Measurements from ENCODE around the gene FUNDC2. TPM values are rescaled to one million over a fixed set of nuclear protein-coding genes. Genes with fewer than 3 reads are reported as not detected.

Gene FUNDC2
- total RNA-seq, 3 donors from 2014 or later (not counting 1 experiment from before 2014, with no cell fraction given) = 49.7 to 52.9 (median 52.1) TPM

DNA sequence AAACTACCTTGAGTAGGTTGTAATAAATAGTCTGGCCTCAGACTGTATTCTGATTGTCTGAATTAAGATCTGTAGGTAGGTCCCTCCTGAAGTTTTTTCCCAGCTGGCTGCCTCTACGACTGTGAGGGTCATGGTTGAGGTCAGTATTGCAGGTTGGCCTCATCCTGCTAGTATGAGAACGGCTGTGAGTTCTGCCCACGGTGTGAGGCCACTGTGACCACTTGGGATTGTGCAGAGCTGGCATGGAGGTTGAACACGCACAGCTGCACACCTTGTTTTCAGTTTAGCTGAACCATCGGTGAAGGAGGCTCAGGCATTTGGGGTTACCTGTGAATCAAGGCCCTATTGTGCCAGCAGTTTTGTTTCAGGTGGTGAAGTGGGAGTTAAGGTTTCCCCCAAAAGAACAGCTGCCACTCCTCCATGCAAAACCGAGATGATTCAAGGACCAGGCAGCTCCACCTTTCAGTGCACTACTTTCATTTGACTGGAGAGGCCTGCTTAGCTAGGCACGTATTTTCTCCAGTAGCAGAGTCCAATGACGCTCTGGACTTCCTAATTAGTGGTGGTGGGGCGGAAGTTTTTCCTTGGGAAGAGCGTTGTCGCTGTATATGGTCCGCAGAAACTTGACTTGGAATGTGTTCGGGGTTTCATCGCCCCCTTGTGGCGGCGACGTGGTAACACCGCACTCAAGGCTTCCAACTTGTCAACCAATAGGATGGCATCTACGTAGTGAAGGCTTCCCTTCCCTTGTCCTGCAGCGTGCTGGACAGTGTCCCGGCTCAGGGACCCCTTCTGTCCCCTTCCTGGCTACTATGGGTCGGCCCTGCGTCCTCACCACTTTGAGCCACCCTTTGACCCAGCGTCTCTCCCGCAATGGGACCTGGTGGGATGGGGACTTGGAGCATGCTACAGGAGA lies 30.5 kb downstream of the FUNDC2 start:
- ATAC-seq = peak; percentile 81 to 95 (median 90)
- Mint-ChIP-seq H3K4me1 (peaks cover 7 to 20% of the 10 kb centered on the region in 2 donors), H3K4me3 (peak overlapping the region; percentile 64), H3K36me3 (no peaks in the 10 kb centered on the region), H3K27ac (peak overlapping the region in 1 of 2 donors; percentile 58), H3K27me3 (ENCODE audit: low read depth in 2 of 2) (no peaks in the 10 kb centered on the region), H3K9me3 (no peaks in the 10 kb centered on the region)
- Histone ChIP-seq H3K4me3 (ENCODE audit: low read length) (peak overlapping the region; percentile 18), H3K4me1 (ENCODE audit: control insufficient read depth, insufficient read depth, low read length) (peaks cover 15% of the 10 kb centered on the region), H3K27ac (ENCODE audit: low read length) (peak overlapping the region; percentile 26), H3K9me3 (ENCODE audit: control insufficient read depth, insufficient read depth, low read length) (no peaks in the 10 kb centered on the region), H3K27me3 (ENCODE audit: control insufficient read depth, insufficient read depth, low read length) (no peaks in the 10 kb centered on the region), H3K36me3 (ENCODE audit: control insufficient read depth, insufficient read depth, low read length) (peaks cover 6% of the 10 kb centered on the region)
- WGBS (ENCODE audit: insufficient coverage) = 16% methylated on average over 24 of the region's 25 CpGs
- intact Hi-C loops (cut with micrococcal nuclease) = loop anchor here (1.0 to 2.0 kb wide), 3 partner anchors 31 to 138 kb away; partner anchors contain the start of gene FUNDC2
- peak; percentile 66 for TF ChIP-seq CTCF (IDR thresholded peaks at IDR 0.05)
- peak; percentile 44 to 79 for DNase-seq

DNA sequence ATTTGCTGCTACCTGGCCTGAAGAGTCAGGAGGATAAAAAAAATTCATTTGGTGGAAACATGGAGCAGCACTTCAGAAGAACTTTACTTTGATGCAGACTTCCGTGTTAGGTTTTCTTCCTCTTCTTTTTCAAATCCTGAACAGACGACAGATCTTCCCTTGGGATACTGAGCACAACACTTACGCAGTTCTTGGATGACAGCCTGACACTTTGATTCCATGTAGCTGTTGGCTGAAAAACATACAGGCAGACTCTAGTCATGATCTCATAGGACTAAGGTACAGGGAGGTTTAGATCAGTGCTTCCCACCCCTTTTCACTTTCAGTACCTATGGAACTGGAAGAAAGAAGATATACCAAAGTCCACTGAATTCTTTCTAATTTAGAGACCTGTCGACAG lies 35.1 kb downstream of the FUNDC2 start:
- no peak for DNase-seq
- Mint-ChIP-seq H3K4me3 (no peak overlapping the region), H3K27me3 (ENCODE audit: low read depth in 2 of 2) (no peaks in the 10 kb centered on the region), H3K27ac (no peak overlapping the region), H3K9me3 (no peaks in the 10 kb centered on the region), H3K4me1 (peaks cover 5 to 10% of the 10 kb centered on the region in 2 donors), H3K36me3 (no peaks in the 10 kb centered on the region)
- Histone ChIP-seq H3K27me3 (ENCODE audit: control insufficient read depth, insufficient read depth, low read length) (no peaks in the 10 kb centered on the region), H3K9me3 (ENCODE audit: control insufficient read depth, insufficient read depth, low read length) (no peaks in the 10 kb centered on the region), H3K36me3 (ENCODE audit: control insufficient read depth, insufficient read depth, low read length) (peaks cover 7% of the 10 kb centered on the region), H3K27ac (ENCODE audit: low read length) (no peak overlapping the region), H3K4me1 (ENCODE audit: control insufficient read depth, insufficient read depth, low read length) (peaks cover 11% of the 10 kb centered on the region), H3K4me3 (ENCODE audit: low read length) (no peak overlapping the region)
- no peak for ATAC-seq
- TF ChIP-seq CTCF (IDR thresholded peaks at IDR 0.05) = no peak
- 92% methylated on average over 3 of the region's 4 CpGs for WGBS (ENCODE audit: insufficient coverage)
- intact Hi-C loops (cut with micrococcal nuclease) = no loop called here

GRCh38 chrX:155065035-155065734 lies 38.5 kb downstream of the FUNDC2 start:
- 96% methylated on average over 7 of the region's 8 CpGs for WGBS (ENCODE audit: insufficient coverage)
- no peaks in the 10 kb centered on the region for H3K27me3 Mint-ChIP-seq (ENCODE audit: low read depth in 2 of 2)
- no peak for TF ChIP-seq CTCF (IDR thresholded peaks at IDR 0.05)
- H3K36me3 ChIP-seq (ENCODE audit: control insufficient read depth, insufficient read depth, low read length) = peaks cover 7% of the 10 kb centered on the region
- intact Hi-C loops (cut with micrococcal nuclease) = no loop called here
- H3K4me3 Mint-ChIP-seq = no peak overlapping the region
- no peak overlapping the region for H3K27ac ChIP-seq (ENCODE audit: low read length)
- H3K4me3 ChIP-seq (ENCODE audit: low read length) = no peak overlapping the region
- no peaks in the 10 kb centered on the region for H3K9me3 ChIP-seq (ENCODE audit: control insufficient read depth, insufficient read depth, low read length)
- peaks cover 8% of the 10 kb centered on the region for H3K4me1 ChIP-seq (ENCODE audit: control insufficient read depth, insufficient read depth, low read length)
- no peaks in the 10 kb centered on the region for H3K36me3 Mint-ChIP-seq
- peaks cover 11 to 12% of the 10 kb centered on the region in 2 donors for H3K4me1 Mint-ChIP-seq
- DNase-seq (no peak), ATAC-seq (no peak)
- H3K27ac Mint-ChIP-seq = no peak overlapping the region
- H3K27me3 ChIP-seq (ENCODE audit: control insufficient read depth, insufficient read depth, low read length) = no peaks in the 10 kb centered on the region
- no peaks in the 10 kb centered on the region for H3K9me3 Mint-ChIP-seq

All from natural killer cell (primary cell).